HG02943 (cell line): ENCODE measurements around the gene CDH24.

ENCODE experiments used
- ATAC-seq: cut with Tn5 transposase; IDR thresholded peaks from one replicate; pipeline ENCODE4 v1.9.1; 2021; ENCODE audit warnings: mild to moderate bottlenecking, low read depth, moderate library complexity; ENCODE audit not compliant: unreplicated experiment

Gene CDH24

GRCh38 chr14:23056956-23057756 is at the start of gene CDH24:
Gene CDH24 (minus strand): TSS chr14:23057520. CDS start chr14:23055733, 1,787 bp downstream.
- no peak for ATAC-seq

GRCh38 chr14:23106747-23107045 is 49.4 kb upstream of the CDH24 start:
- no peak for ATAC-seq

GRCh38 chr14:23105348-23105824 is 48.1 kb upstream of the CDH24 start:
- ATAC-seq, result no peak

GRCh38 chr14:23104591-23105347 is 47.4 kb upstream of the CDH24 start, which contains the start of gene CIROP:
Gene CIROP (minus strand): TSS chr14:23104989. CDS start chr14:23104920, 69 bp downstream.
- ATAC-seq, result no peak

- ATAC-seq, result no peak
Observed at GRCh38 chr14:23104070-23104590, 46.8 kb upstream of the CDH24 start.

- no peak for ATAC-seq
Observed at GRCh38 chr14:23103581-23103980, 46.3 kb upstream of the CDH24 start.

- ATAC-seq, result no peak
Observed at GRCh38 chr14:23102801-23103200, 45.5 kb upstream of the CDH24 start.

- no peak for ATAC-seq
Observed at GRCh38 chr14:23101986-23102625, 44.8 kb upstream of the CDH24 start.

GRCh38 chr14:23101213-23101970 is 44.1 kb upstream of the CDH24 start:
- ATAC-seq, result no peak

GRCh38 chr14:23099212-23099861 is 42.0 kb upstream of the CDH24 start:
- ATAC-seq, result no peak

GRCh38 chr14:23097786-23098185 is 40.5 kb upstream of the CDH24 start:
- ATAC-seq, result no peak

- ATAC-seq, result peak; percentile 94
Observed at GRCh38 chr14:23095196-23096108, 38.1 kb upstream of the CDH24 start, which contains the start of gene C14orf119. Gene C14orf119 (plus strand): TSS chr14:23095505. CDS start chr14:23097659, 2,154 bp downstream.

GRCh38 chr14:23094666-23095195 is 37.4 kb upstream of the CDH24 start, which contains the start of gene ACIN1:
Gene ACIN1 (minus strand): TSS chr14:23095136. CDS start chr14:23095112, 24 bp downstream.
- ATAC-seq, result peak; percentile 30

GRCh38 chr14:23093991-23094665 is 36.8 kb upstream of the CDH24 start:
- ATAC-seq, result no peak

GRCh38 chr14:23093526-23093925 is 36.2 kb upstream of the CDH24 start:
- no peak for ATAC-seq

- ATAC-seq, result no peak
Observed at GRCh38 chr14:23093104-23093503, 35.8 kb upstream of the CDH24 start.
